GM18951 (cell line): ENCODE data around the gene CARD14.
"Not testable (repeated sequence)": the region's sequence is repeated elsewhere in the genome, so short reads cannot be mapped to it uniquely, and the experiment has no call there.

ENCODE experiments used
- POLR2A ChIP-seq: IDR thresholded peaks from 4 replicates; pipeline ENCODE4 v1.6.1; 2011; ENCODE audit warnings: mild to moderate bottlenecking; ENCODE audit not compliant: insufficient read length, insufficient read depth; ENCODE audit errors: extremely low read depth
- in situ Hi-C: fragments of 300-500 bp; cut with MboI; formaldehyde crosslinking; loops from one replicate; pipeline ENCODE4 v1.12.0; 2022; ENCODE audit warnings: low sequenced_read_pairs, mixed read lengths, inconsistent platforms; ENCODE audit not compliant: unreplicated experiment

Gene CARD14

DNA sequence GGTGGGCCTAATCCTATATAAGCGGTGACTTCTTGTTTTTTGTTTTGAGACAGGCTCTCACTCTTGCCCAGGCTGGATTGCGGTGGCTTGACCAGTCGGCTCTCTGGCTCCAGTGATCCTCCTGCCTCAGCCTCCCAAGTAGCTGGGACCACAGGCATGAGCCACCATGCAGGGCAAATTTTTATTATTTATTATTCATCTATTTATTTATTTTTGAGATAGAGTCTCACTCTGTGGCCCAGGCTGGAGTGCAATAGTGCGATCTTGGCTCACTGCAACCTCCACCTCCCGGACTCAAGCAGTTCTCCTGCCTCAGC is 86.2 kb downstream of the CARD14 start:
- in situ Hi-C loops, result no loop called here
- TF ChIP-seq POLR2A, result no peak

DNA sequence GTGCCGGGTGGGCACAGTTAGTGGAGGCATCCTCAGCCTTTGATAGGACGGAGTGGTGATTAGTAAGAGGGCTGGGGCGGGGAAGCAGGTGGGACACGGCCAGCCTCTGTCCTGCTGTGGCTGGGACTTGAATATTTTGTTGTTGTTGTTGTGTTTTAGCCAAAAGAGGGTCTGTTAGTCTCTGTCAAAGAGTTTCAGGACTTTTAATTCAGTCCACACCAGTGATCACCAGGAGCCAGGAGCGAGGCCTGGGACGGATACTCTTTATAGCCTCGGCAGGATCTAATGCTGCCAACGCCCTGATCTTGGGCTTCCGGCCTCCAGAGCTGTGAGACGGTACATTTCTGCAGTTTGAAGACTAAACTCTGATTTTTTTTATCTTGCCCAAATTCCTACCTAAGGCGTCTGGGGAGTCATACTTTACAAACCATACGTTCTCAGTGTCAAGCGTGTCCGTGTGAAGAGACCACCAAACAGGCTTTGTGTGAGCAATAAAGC is 87.9 kb downstream of the CARD14 start:
- in situ Hi-C loops, result no loop called here
- no peak for TF ChIP-seq POLR2A

DNA sequence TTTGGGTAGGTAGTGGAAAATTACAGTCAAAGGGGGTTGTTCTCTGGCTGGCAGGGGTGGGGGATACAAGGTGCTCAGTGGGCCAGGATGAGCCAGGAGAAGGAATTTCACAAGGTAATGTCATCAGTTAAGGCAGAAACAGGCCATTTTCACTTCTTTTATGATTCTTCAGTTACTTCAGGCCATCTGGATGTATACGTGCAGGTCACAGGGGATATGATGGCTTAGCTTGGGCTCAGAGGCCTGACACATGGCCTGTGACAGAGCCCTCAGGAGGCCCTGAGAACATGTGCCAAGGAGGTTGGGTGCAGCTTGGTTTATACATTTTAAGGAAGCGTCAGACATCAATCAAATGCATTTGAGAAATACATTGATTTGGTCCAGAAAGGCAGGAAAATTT is 88.5 kb downstream of the CARD14 start:
- in situ Hi-C loops, result not testable (repeated sequence)
